BE2C (cell line): ENCODE data around the gene RGS6.

Experiments used
- DNase-seq: peaks from one replicate; pipeline ENCODE4 v3.0.0-alpha.2; 2020
- H3K27me3 ChIP-seq: fragments of 250-450 bp; sonication (Bioruptor Pico); 2 replicates; pipeline ENCODE4 v1.5.1; 2020; ENCODE audit warnings: mild to moderate bottlenecking
- H3K36me3 ChIP-seq: fragments of 250-450 bp; sonication (Bioruptor Pico); 2 replicates; pipeline ENCODE4 v1.5.1; 2020; ENCODE audit warnings: mild to moderate bottlenecking
- H3K4me1 ChIP-seq: fragments of 250-450 bp; sonication (Bioruptor Pico); 2 replicates; pipeline ENCODE4 v1.5.1; 2020
- H3K4me3 ChIP-seq: 2 replicates; pipeline ENCODE4 v1.5.1; 2011; ENCODE audit warnings: low read depth, low read length
- H3K9me3 ChIP-seq: fragments of 250-450 bp; sonication (Bioruptor Pico); 2 replicates; pipeline ENCODE4 v1.5.1; 2020
- TF ChIP-seq, protein P1 (sequence below): IDR thresholded peaks from 2 replicates; pipeline ENCODE4 v1.5.1; 2012; ENCODE audit warnings: mild to moderate bottlenecking, low read depth, low read length

The RGS6 gene

DNA sequence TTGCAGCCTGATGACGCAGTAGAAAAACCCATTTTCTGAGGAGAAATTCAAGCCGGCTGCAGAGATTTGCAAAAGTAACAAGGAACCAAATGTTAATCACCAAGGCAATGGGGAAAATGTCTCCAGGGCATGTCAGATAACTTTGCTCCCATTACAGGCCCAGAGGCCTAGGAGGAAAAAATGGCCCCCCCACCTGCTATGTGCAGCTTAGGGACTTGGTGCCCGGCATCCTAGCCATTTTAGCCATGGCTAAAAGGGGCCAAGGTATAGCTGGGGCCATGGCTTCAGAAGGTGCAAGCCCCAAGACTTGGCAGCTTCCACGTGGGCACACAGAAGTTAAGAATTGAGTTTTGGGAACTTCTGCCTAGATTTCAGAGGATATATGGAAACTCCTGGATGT is 351.9 kb downstream of the RGS6 start:
- Histone ChIP-seq H3K36me3 (no peaks in the 10 kb centered on the region), H3K27me3 (no peaks in the 10 kb centered on the region; the same call in 1 of the 2 replicates), H3K4me1 (no peaks in the 10 kb centered on the region), H3K9me3 (no peaks in the 10 kb centered on the region; the same call in 1 of the 2 replicates), H3K4me3 (no peak overlapping the region)
- DNase-seq: no peak
- TF ChIP-seq, protein P1, sequence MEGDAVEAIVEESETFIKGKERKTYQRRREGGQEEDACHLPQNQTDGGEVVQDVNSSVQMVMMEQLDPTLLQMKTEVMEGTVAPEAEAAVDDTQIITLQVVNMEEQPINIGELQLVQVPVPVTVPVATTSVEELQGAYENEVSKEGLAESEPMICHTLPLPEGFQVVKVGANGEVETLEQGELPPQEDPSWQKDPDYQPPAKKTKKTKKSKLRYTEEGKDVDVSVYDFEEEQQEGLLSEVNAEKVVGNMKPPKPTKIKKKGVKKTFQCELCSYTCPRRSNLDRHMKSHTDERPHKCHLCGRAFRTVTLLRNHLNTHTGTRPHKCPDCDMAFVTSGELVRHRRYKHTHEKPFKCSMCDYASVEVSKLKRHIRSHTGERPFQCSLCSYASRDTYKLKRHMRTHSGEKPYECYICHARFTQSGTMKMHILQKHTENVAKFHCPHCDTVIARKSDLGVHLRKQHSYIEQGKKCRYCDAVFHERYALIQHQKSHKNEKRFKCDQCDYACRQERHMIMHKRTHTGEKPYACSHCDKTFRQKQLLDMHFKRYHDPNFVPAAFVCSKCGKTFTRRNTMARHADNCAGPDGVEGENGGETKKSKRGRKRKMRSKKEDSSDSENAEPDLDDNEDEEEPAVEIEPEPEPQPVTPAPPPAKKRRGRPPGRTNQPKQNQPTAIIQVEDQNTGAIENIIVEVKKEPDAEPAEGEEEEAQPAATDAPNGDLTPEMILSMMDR: no peak

DNA sequence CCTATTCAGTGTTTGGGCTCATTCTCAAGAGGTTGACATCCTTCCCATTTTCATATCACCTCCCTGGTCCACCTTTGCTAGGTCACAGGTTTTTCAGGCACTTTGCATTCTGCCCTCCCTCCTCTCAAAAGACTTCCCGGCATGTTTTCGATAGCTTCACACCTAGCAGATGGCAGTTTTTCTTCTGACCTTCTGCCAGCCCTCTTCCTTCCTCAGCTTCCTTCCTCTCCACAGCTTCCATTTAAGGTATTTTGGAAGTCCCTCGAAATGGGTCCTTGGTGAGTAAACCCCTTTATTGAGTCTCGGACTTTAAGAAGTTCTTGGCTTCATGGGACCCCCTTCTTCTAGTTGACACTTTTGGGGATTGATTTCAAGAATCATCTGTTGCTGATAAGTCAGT is 358.0 kb downstream of the RGS6 start:
- Histone ChIP-seq H3K36me3 (no peaks in the 10 kb centered on the region), H3K4me3 (no peak overlapping the region), H3K4me1 (no peaks in the 10 kb centered on the region), H3K27me3 (no peaks in the 10 kb centered on the region; the same call in none of the 2 replicates), H3K9me3 (no peaks in the 10 kb centered on the region)
- DNase-seq: no peak
- TF ChIP-seq, protein P1: no peak

DNA sequence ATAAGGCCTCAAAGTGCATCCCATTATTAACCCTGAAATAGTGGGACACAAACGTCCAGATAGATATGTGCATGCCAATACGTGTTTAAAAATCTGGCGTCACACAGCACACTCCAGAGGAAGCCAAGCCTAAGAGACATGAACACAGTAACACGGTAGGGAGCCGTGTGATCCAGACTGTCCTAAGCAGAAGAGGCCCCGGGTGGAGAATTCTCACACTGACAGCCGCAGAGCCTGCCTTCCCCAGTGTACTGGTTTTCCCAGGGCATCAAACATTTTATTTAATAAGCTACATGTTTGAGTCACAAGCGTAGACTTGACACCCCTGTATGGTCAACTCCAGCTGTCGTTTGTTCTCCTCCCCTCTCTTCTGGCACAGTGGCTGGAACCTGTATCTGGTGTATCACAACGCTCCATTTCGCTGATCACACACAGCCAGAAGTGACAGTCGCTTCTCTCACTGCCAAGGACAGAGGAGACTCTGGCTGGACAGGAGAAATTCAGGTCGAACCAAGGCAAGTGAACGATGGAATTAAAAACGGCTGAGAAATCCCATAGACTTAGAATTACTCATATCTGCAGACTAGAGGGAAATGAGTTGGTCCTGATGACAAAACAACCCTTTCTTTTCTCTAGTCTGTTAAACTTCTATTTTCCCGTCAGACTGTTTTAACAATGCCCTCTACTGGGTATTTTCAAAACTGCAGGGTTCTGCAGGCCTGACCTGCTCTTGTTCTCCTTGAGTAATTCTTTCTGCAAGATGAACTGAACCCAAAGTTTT is 359.9 kb downstream of the RGS6 start:
- no peaks in the 10 kb centered on the region for H3K9me3 ChIP-seq
- DNase-seq: no peak
- H3K27me3 ChIP-seq: no peaks in the 10 kb centered on the region; the same call in none of the 2 replicates
- no peak overlapping the region for H3K4me3 ChIP-seq
- H3K36me3 ChIP-seq: no peaks in the 10 kb centered on the region
- TF ChIP-seq, protein P1: peak; percentile 75
- no peaks in the 10 kb centered on the region for H3K4me1 ChIP-seq

DNA sequence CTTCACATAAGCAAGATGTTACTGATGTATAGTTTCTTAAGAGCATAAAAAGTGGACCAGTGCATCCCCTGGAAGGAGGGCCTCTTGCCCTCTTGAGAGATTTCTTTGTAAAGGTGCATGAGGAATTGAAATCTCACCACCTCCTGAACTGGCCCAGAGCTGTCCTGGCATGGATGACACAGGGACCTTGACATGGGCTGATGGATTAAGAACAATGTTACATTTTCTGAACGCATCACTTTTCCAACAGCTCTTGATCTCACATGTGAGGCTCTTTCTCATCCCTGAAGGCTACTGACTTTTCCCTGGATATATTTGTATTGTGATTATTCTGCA is 360.4 kb downstream of the RGS6 start:
- TF ChIP-seq, protein P1: no peak
- Histone ChIP-seq H3K27me3 (no peaks in the 10 kb centered on the region; the same call in none of the 2 replicates), H3K4me1 (no peaks in the 10 kb centered on the region), H3K4me3 (no peak overlapping the region), H3K36me3 (no peaks in the 10 kb centered on the region), H3K9me3 (no peaks in the 10 kb centered on the region)
- DNase-seq: no peak

DNA sequence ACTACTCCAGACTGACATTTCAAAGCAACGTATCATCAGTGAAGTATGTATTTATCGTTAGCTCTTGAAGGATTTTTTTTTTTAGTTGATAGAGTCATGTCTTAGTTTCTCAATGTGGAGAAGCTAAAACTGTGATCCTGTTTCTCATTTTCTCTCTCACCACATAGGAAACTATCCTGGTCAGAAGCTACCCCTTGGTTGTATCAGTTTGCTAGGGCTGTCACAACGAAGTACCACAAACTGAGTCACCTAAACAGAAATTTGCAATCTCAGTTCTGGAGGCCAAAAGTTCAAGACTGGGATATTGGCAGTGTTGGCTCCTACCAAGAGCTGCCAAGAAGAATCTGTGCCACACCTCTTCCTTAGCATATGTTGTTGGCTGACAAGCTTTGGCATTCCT is 369.1 kb downstream of the RGS6 start:
- Histone ChIP-seq H3K9me3 (no peaks in the 10 kb centered on the region), H3K4me3 (no peak overlapping the region), H3K4me1 (no peaks in the 10 kb centered on the region), H3K27me3 (peaks cover 24% of the 10 kb centered on the region), H3K36me3 (no peaks in the 10 kb centered on the region)
- no peak for DNase-seq
- TF ChIP-seq, protein P1: no peak

DNA sequence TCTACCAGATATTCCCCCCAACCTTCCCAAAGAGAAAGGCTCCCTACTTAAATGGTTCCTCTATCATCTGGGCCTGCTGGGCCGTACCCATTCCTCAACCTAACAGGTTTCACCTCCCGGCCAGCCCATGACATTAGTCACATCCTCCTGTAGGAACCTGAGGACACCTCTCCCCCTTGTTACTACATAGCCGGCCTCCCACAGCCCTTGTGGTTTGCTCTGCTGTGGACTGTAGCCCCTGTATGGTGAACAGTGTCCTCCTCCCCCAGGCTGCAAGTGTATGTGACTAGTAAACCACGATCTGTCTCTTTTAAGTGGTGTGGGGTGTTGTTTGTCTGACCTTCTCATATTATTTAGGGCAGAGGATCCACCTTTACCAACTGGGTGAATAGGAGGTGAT is 371.7 kb downstream of the RGS6 start:
- Histone ChIP-seq H3K36me3 (no peaks in the 10 kb centered on the region), H3K9me3 (no peaks in the 10 kb centered on the region)
- TF ChIP-seq, protein P1: no peak

More for the DNA sequence above, 371.7 kb downstream of the RGS6 start:
- DNase-seq: no peak
- peaks cover 23% of the 10 kb centered on the region for H3K27me3 ChIP-seq
- no peak overlapping the region for H3K4me3 ChIP-seq
- no peaks in the 10 kb centered on the region for H3K4me1 ChIP-seq
